ENCODE measurements around the gene YAF2. TPM values are rescaled to one million over a fixed set of nuclear protein-coding genes. Genes with fewer than 3 reads are reported as not detected.

The YAF2 gene
- total and polyA plus RNA-seq, 10 donors = 15.9 to 83.7 (median 49.2) TPM

- peaks cover 0 to 22% (median 0%) of the 10 kb centered on the region in 6 donors for H3K4me1 ChIP-seq
- DNase-seq = no peak
- no peaks in the 10 kb centered on the region for H3K9me3 ChIP-seq
- H3K4me3 ChIP-seq = no peak overlapping the region
- 89 to 97% (median 94%) methylated on average over 2 of the region's 2 CpGs for WGBS, 5 donors
- H3K36me3 ChIP-seq = peaks cover 0 to 66% (median 13%) of the 10 kb centered on the region in 6 donors
- intact Hi-C loops (cut with DNase I; ENCODE audit: low total_unique reads) = loop anchor here (10.0 kb wide), 1 partner anchor 54 kb away; no protein-coding TSS in a partner anchor
- TF ChIP-seq POLR2AphosphoS5 (IDR thresholded peaks at IDR 0.05) = no peak
- no peak for TF ChIP-seq POLR2A (IDR thresholded peaks at IDR 0.05)
- no peak for TF ChIP-seq CTCF (IDR thresholded peaks at IDR 0.05 in 8 of 11, conservative IDR thresholded peaks at IDR 0.05 in 3 of 11)
- no peaks in the 10 kb centered on the region for H3K27me3 ChIP-seq (replicated peaks in 1 of 7)
- no peak overlapping the region for H3K27ac ChIP-seq
These were observed 29.5 kb downstream of the YAF2 start for GRCh38 chr12:42208574-42208973.

GRCh38 chr12:42204819-42205218, 33.2 kb downstream of the YAF2 start:
- Histone ChIP-seq H3K9me3 (no peaks in the 10 kb centered on the region), H3K4me1 (peaks cover 0 to 21% (median 1%) of the 10 kb centered on the region in 6 donors), H3K27ac (no peak overlapping the region), H3K4me3 (no peak overlapping the region), H3K27me3 (replicated peaks in 1 of 7) (no peaks in the 10 kb centered on the region), H3K36me3 (peaks cover 0 to 86% (median 7%) of the 10 kb centered on the region in 6 donors)
- intact Hi-C loops (cut with DNase I; ENCODE audit: low total_unique reads) = loop anchor here (10.0 kb wide), 1 partner anchor 50 kb away; no protein-coding TSS in a partner anchor
- WGBS, 5 donors = 98 to 100% (median 100%) methylated on average over 1 of the region's 1 CpG
- no peak for TF ChIP-seq CTCF (IDR thresholded peaks at IDR 0.05 in 8 of 11, conservative IDR thresholded peaks at IDR 0.05 in 3 of 11)
- no peak for TF ChIP-seq POLR2A (IDR thresholded peaks at IDR 0.05)
- TF ChIP-seq POLR2AphosphoS5 (IDR thresholded peaks at IDR 0.05) = no peak
- DNase-seq = no peak

DNA sequence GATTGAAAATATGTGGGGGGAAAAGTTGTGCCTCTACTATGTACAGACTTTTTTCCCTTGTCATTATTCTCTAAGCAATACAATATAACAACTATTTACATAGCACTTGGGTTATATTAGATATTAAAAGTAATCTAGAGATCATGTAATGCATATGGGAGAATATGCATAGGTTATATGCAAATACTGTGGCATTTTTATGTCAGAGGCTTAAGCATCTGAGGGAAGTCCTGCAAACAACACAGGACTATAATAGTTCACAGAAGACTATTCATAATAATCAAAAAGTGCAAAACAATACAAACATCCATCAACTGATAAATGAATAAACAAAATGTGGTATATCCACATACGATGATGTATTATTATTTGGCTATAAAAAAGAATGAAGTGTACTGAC, 33.7 kb downstream of the YAF2 start:
- no peak for DNase-seq
- Histone ChIP-seq H3K27me3 (replicated peaks in 1 of 7) (no peaks in the 10 kb centered on the region), H3K9me3 (no peaks in the 10 kb centered on the region), H3K27ac (no peak overlapping the region), H3K4me1 (peaks cover 0 to 26% (median 2%) of the 10 kb centered on the region in 6 donors), H3K4me3 (no peak overlapping the region), H3K36me3 (peaks cover 0 to 83% (median 3%) of the 10 kb centered on the region in 6 donors)
- intact Hi-C loops (cut with DNase I; ENCODE audit: low total_unique reads) = loop anchor here (10.0 kb wide), 1 partner anchor 50 kb away; no protein-coding TSS in a partner anchor
- WGBS, 5 donors = 90 to 100% (median 98%) methylated on average over 1 of the region's 1 CpG
- TF ChIP-seq POLR2AphosphoS5 (IDR thresholded peaks at IDR 0.05) (no peak), CTCF (IDR thresholded peaks at IDR 0.05 in 8 of 11, conservative IDR thresholded peaks at IDR 0.05 in 3 of 11) (no peak), POLR2A (IDR thresholded peaks at IDR 0.05) (no peak)

DNA sequence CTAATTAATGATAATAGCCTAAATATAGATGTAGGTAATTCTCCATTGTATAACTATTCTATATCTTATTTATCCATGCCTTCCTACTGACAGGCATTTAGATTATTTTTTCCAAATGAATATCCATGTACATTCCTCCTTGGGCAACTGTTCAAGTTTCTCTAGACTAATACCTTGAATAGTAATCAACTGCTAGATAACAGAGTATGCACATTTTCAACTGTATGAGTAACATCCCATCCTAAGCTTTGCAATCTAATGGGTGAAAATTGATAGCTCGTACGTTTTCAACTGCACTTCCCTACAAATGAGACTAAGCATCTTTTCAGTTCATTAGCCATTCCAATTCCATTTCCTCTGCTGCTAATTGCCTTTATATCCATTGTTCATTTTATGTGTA, 37.0 kb downstream of the YAF2 start:
- 88 to 99% (median 90%) methylated on average over 2 of the region's 2 CpGs for WGBS, 5 donors
- Histone ChIP-seq H3K27ac (no peak overlapping the region), H3K36me3 (peaks cover 0 to 85% (median 14%) of the 10 kb centered on the region in 6 donors), H3K9me3 (no peaks in the 10 kb centered on the region), H3K4me3 (no peak overlapping the region), H3K27me3 (replicated peaks in 1 of 7) (no peaks in the 10 kb centered on the region), H3K4me1 (peaks cover 0 to 13% (median 2%) of the 10 kb centered on the region in 6 donors)
- TF ChIP-seq POLR2A (IDR thresholded peaks at IDR 0.05) = no peak
- no peak for TF ChIP-seq CTCF (IDR thresholded peaks at IDR 0.05 in 8 of 11, conservative IDR thresholded peaks at IDR 0.05 in 3 of 11)
- TF ChIP-seq POLR2AphosphoS5 (IDR thresholded peaks at IDR 0.05) = no peak
- intact Hi-C loops (cut with DNase I; ENCODE audit: low total_unique reads) = loop anchor here (10.0 kb wide), 1 partner anchor 46 kb away; no protein-coding TSS in a partner anchor
- DNase-seq = no peak
